Measurements from ENCODE around the gene GBA2.

Gene GBA2

GRCh38 chr9:35691334-35691650 is 57.7 kb downstream of the GBA2 start:
- DNase-seq (ENCODE audit: low spot score): no peak

GRCh38 chr9:35690614-35691333 is 58.3 kb downstream of the GBA2 start:
- DNase-seq (ENCODE audit: low spot score): no peak

GRCh38 chr9:35690294-35690613 is 58.8 kb downstream of the GBA2 start:
- DNase-seq (ENCODE audit: low spot score): no peak

GRCh38 chr9:35689542-35690293 is 59.3 kb downstream of the GBA2 start, which contains the start of gene TPM2:
TSS of gene TPM2 (minus strand) at chr9:35689925. CDS start at chr9:35689817, 108 bp downstream.
- no peak for DNase-seq (ENCODE audit: low spot score)

- DNase-seq (ENCODE audit: low spot score): no peak
Measured at GRCh38 chr9:35688558-35689541, 60.2 kb downstream of the GBA2 start.

GRCh38 chr9:35687972-35688557 is 61.0 kb downstream of the GBA2 start:
- DNase-seq (ENCODE audit: low spot score): no peak

- DNase-seq (ENCODE audit: low spot score): no peak
Measured at GRCh38 chr9:35687306-35687705, 61.7 kb downstream of the GBA2 start.

Data from pons (tissue), 1 donor.